CD14-positive monocyte (primary cell): ENCODE results near the gene DNTTIP2. TPM values are rescaled to one million over a fixed set of nuclear protein-coding genes. Genes with fewer than 3 reads are reported as not detected.

Source experiments
- DNase-seq, 3 donors: peaks; one replicate each; pipeline ENCODE4 v3.0.0-alpha.2; 2011 to 2022
- H2AFZ ChIP-seq: 2 replicates; pipeline ENCODE4 v1.6.0; 2012; ENCODE audit warnings: mild to moderate bottlenecking, low read depth, low read length, inconsistent platforms; ENCODE audit not compliant: insufficient read depth, poor library complexity, severe bottlenecking
- H3K27ac ChIP-seq, 2 donors: 1 replicate in 1 of 2; 2 replicates in 1 of 2; pipeline ENCODE4 v1.5.1; 2012 to 2013; ENCODE audit warnings: low read length in 2 of 2, control low read depth in 1 of 2, inconsistent platforms in 1 of 2, low read depth in 1 of 2, mild to moderate bottlenecking in 1 of 2
- H3K27me3 ChIP-seq, 2 donors: one replicate each; pipeline versions ENCODE4 v1.6.0 to v1.6.1; 2011 to 2013; ENCODE audit warnings: low read length in 2 of 2; ENCODE audit not compliant: control insufficient read depth in 2 of 2, insufficient read depth in 2 of 2
- H3K36me3 ChIP-seq, 2 donors: replicated peaks in 1 of 2; 1 replicate in 1 of 2; 2 replicates in 1 of 2; pipeline versions ENCODE4 v1.5.1 to v1.6.1; 2012 to 2013; ENCODE audit warnings: low read length in 2 of 2, control low read depth in 1 of 2, inconsistent platforms in 1 of 2, mild to moderate bottlenecking in 1 of 2; ENCODE audit not compliant: insufficient read depth in 2 of 2, control insufficient read depth in 1 of 2
- H3K4me1 ChIP-seq, 2 donors: 1 replicate in 1 of 2; 2 replicates in 1 of 2; pipeline versions ENCODE4 v1.5.1 to v1.6.1; 2012 to 2013; ENCODE audit warnings: low read length in 2 of 2, control low read depth in 1 of 2, inconsistent platforms in 1 of 2, mild to moderate bottlenecking in 1 of 2, moderate library complexity in 1 of 2; ENCODE audit not compliant: insufficient read depth in 2 of 2, control insufficient read depth in 1 of 2
- H3K4me2 ChIP-seq: replicated peaks from 2 replicates; pipeline ENCODE3; 2012; ENCODE audit warnings: low read length, moderate library complexity, mild to moderate bottlenecking; ENCODE audit not compliant: poor library complexity, severe bottlenecking; ENCODE audit errors: extremely low read depth
- H3K4me3 ChIP-seq, 3 experiments: fragments of 200-600 bp in 1 of 3; sonication (generic) in 1 of 3; replicated peaks in 1 of 3; 1 replicate in 2 of 3; 2 replicates in 1 of 3; pipeline ENCODE4 v1.5.1; 2011 to 2013; ENCODE audit warnings: low read length in 3 of 3, mild to moderate bottlenecking in 3 of 3, control low read depth in 2 of 3, low read depth in 2 of 3, inconsistent platforms in 1 of 3, moderate library complexity in 1 of 3
- H3K79me2 ChIP-seq: 2 replicates; pipeline ENCODE4 v1.6.0; 2012; ENCODE audit warnings: mild to moderate bottlenecking, control low read depth, inconsistent platforms, low read length, moderate library complexity; ENCODE audit not compliant: insufficient read depth
- H3K9ac ChIP-seq: 2 replicates; pipeline ENCODE4 v1.6.0; 2017; ENCODE audit warnings: low read length, mild to moderate bottlenecking; ENCODE audit not compliant: insufficient read depth, poor library complexity, severe bottlenecking
- H3K9me3 ChIP-seq, 2 donors: replicated peaks in 1 of 2; 1 replicate in 1 of 2; 2 replicates in 1 of 2; pipeline versions ENCODE4 v1.5.1 to v1.6.1; 2012 to 2013; ENCODE audit warnings: low read length in 2 of 2, control low read depth in 1 of 2; ENCODE audit not compliant: control insufficient read depth in 1 of 2, insufficient read depth in 1 of 2
- H4K20me1 ChIP-seq: 2 replicates; pipeline ENCODE4 v1.6.0; 2012; ENCODE audit warnings: mild to moderate bottlenecking, low read length, control low read depth, moderate library complexity; ENCODE audit not compliant: insufficient read depth
- H3K27ac Mint-ChIP-seq, 7 donors: one replicate each; pipeline ENCODE4 v1.8.0; 2020; ENCODE audit warnings: mild to moderate bottlenecking in 7 of 7, mixed read lengths in 7 of 7, moderate library complexity in 6 of 7, inconsistent platforms in 2 of 7
- H3K27me3 Mint-ChIP-seq, 3 donors: one replicate each; pipeline ENCODE4 v1.8.0; 2021 to 2022; ENCODE audit warnings: low read depth in 3 of 3, mild to moderate bottlenecking in 3 of 3, mixed read lengths in 3 of 3, moderate library complexity in 3 of 3, inconsistent platforms in 1 of 3
- H3K36me3 Mint-ChIP-seq, 2 donors: one replicate each; pipeline ENCODE4 v1.8.0; 2020; ENCODE audit warnings: mixed read lengths in 2 of 2, inconsistent platforms in 1 of 2, mild to moderate bottlenecking in 1 of 2
- H3K4me1 Mint-ChIP-seq: one replicate; pipeline ENCODE4 v1.8.0; 2020; ENCODE audit warnings: mild to moderate bottlenecking, mixed read lengths
- H3K4me3 Mint-ChIP-seq, 2 donors: one replicate each; pipeline ENCODE4 v1.8.0; 2020; ENCODE audit warnings: mild to moderate bottlenecking in 2 of 2, mixed read lengths in 2 of 2, moderate library complexity in 1 of 2
- H3K9me3 Mint-ChIP-seq, 7 donors: one replicate each; pipeline ENCODE4 v1.8.0; 2020 to 2022; ENCODE audit warnings: mixed read lengths in 7 of 7, mild to moderate bottlenecking in 6 of 7, moderate library complexity in 6 of 7, inconsistent platforms in 2 of 7
- WGBS: methylation state at CpG from one replicate; pipeline ENCODE4 v1.1.5; 2013; ENCODE audit warnings: missing lambda C conversion rate; ENCODE audit not compliant: insufficient coverage; 5-methylcytosine and 5-hydroxymethylcytosine counted together
- intact Hi-C, 2 donors: fragments of 100-400 bp; cut with micrococcal nuclease; formaldehyde crosslinking; loops; one replicate each; pipeline versions ENCODE4 v1.15.0 to v1.15.1; 2023
- polyA plus RNA-seq, 3 donors: library from polyadenylated mRNA; depleted of rRNA in 1 of 3; unstranded in 2 of 3; stranded (reverse) in 1 of 3; fragments of 300-500 nt in 2 of 3; fragments of >200 nt in 1 of 3; fragmentation: Illumina TruSeq in 2 of 3; gene quantifications; 1 replicate in 2 of 3; 2 replicates in 1 of 3; pipeline ENCODE4 v1.2.3, GENCODE V29; 2012 to 2021
- TF ChIP-seq, protein P1 (sequence below): fragments of 200-600 bp; IDR thresholded peaks from one replicate; pipeline ENCODE4 v1.8.0; 2022; ENCODE audit warnings: antibody characterized with exemption, mild to moderate bottlenecking

DNTTIP2 gene
- polyA plus RNA-seq, 3 donors = 21.1 to 68.8 (median 42.1) TPM

DNA sequence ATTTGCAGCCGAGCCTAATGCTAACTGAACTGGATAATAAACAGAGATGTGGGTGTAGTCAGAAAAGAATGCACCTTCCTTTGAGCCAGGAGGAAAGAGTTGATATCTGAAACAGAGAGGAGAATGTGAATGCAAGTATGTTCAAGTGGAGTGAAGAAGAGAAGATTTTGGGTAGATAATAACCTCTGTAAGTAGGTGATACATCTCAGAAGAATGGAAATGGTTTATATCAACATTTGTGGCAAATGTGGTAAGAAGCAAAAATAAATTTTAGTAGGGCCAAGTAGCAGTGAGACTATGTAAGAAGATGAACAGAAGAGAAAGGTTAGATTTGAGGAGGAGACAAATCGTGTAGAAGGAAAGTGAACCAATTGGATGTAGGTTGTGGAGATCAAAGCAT is 1.7 kb upstream of the DNTTIP2 start:
- Histone ChIP-seq H3K4me3 (no peak overlapping the region), H3K4me2 (no peak overlapping the region), H3K27me3 (no peaks in the 10 kb centered on the region), H4K20me1 (peaks cover 22% of the 10 kb centered on the region), H3K9ac (no peak overlapping the region), H3K36me3 (peaks cover 8 to 20% of the 10 kb centered on the region in 2 donors), H3K79me2 (peaks cover 31% of the 10 kb centered on the region), H2AFZ (no peak overlapping the region), H3K9me3 (no peaks in the 10 kb centered on the region), H3K4me1 (peaks cover 25 to 34% of the 10 kb centered on the region in 2 donors), H3K27ac (no peak overlapping the region)
- no peak for DNase-seq
- H3K4me3 Mint-ChIP-seq = no peak overlapping the region
- peaks cover 20 to 24% of the 10 kb centered on the region in 2 donors for H3K36me3 Mint-ChIP-seq
- TF ChIP-seq, protein P1, sequence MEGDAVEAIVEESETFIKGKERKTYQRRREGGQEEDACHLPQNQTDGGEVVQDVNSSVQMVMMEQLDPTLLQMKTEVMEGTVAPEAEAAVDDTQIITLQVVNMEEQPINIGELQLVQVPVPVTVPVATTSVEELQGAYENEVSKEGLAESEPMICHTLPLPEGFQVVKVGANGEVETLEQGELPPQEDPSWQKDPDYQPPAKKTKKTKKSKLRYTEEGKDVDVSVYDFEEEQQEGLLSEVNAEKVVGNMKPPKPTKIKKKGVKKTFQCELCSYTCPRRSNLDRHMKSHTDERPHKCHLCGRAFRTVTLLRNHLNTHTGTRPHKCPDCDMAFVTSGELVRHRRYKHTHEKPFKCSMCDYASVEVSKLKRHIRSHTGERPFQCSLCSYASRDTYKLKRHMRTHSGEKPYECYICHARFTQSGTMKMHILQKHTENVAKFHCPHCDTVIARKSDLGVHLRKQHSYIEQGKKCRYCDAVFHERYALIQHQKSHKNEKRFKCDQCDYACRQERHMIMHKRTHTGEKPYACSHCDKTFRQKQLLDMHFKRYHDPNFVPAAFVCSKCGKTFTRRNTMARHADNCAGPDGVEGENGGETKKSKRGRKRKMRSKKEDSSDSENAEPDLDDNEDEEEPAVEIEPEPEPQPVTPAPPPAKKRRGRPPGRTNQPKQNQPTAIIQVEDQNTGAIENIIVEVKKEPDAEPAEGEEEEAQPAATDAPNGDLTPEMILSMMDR = no peak
- peaks cover 29% of the 10 kb centered on the region for H3K4me1 Mint-ChIP-seq
- H3K9me3 Mint-ChIP-seq = no peaks in the 10 kb centered on the region
- no peak overlapping the region for H3K27ac Mint-ChIP-seq
- peaks cover 0 to 4% (median 0%) of the 10 kb centered on the region in 3 donors for H3K27me3 Mint-ChIP-seq
- intact Hi-C loops = no loop called here
- WGBS = 80% methylated on average over 1 of the region's 2 CpGs

DNA sequence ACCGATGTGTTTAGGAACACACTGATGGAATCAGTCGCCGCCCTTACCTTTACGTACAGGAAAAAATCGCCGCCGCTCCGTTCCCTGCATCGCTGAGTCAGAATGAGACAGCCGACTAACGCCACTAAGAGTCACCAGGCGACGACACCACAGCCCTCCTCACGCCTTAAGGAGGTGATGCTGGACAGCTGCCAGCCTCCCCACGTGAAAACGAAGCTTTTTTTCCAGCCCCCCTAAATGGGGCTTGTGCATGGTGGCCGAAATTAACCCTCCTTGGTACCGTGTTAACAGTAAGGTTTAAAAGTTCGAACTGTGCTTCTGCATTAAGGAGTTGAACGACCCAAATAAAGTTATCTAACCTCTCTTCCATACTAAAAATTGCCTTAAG is 511 bp downstream of the DNTTIP2 start:
- peak overlapping the region; percentile 91 to 95 for H3K4me3 Mint-ChIP-seq
- TF ChIP-seq, protein P1 = no peak
- H3K27me3 Mint-ChIP-seq = peaks cover 0 to 3% (median 0%) of the 10 kb centered on the region in 3 donors
- peak overlapping the region; percentile 97 to 98 (median 98) for H3K27ac Mint-ChIP-seq
- Histone ChIP-seq H3K36me3 (peaks cover 27 to 42% of the 10 kb centered on the region in 2 donors), H3K27me3 (no peaks in the 10 kb centered on the region), H3K4me2 (peak overlapping the region; percentile 82), H3K79me2 (peaks cover 31% of the 10 kb centered on the region), H3K4me3 (peak overlapping the region; percentile 83 to 98 (median 91)), H3K9me3 (no peaks in the 10 kb centered on the region), H4K20me1 (peaks cover 32% of the 10 kb centered on the region), H2AFZ (peak overlapping the region; percentile 87), H3K27ac (peak overlapping the region; percentile 98 to 100), H3K4me1 (peaks cover 25 to 34% of the 10 kb centered on the region in 2 donors), H3K9ac (peak overlapping the region; percentile 97)
- DNase-seq = peak; percentile 79 to 91 (median 79)
- intact Hi-C loops = loop anchor here (2.0 to 10.0 kb wide), 3 partner anchors 30 to 534 kb away; partner anchors contain the start of genes DR1 (in 1 of the 2) and GCLM (in 1 of the 2)
- peaks cover 29% of the 10 kb centered on the region for H3K4me1 Mint-ChIP-seq
- H3K9me3 Mint-ChIP-seq = no peaks in the 10 kb centered on the region
- 0% methylated on average over 16 of the region's 20 CpGs for WGBS
- peaks cover 40 to 44% of the 10 kb centered on the region in 2 donors for H3K36me3 Mint-ChIP-seq
